Adipocyte (in vitro differentiated cells): ENCODE data around the gene RIMS1.

Experiments used
- DNase-seq: peaks from one replicate; pipeline ENCODE4 v3.0.0-alpha.2; 2015; ENCODE audit warnings: low read depth
- H3K27me3 ChIP-seq: replicated peaks from 2 replicates; pipeline ENCODE4 v1.7.0; 2013; ENCODE audit warnings: mild to moderate bottlenecking, low read length, moderate library complexity; ENCODE audit not compliant: control insufficient read depth, insufficient read depth
- H3K36me3 ChIP-seq: 2 replicates; pipeline ENCODE4 v1.7.0; 2013; ENCODE audit warnings: low read length, mild to moderate bottlenecking, moderate library complexity; ENCODE audit not compliant: control insufficient read depth, insufficient read depth, severe bottlenecking
- H3K4me1 ChIP-seq: 2 replicates; pipeline ENCODE4 v1.7.0; 2013; ENCODE audit warnings: mild to moderate bottlenecking, low read length, moderate library complexity; ENCODE audit not compliant: control insufficient read depth, insufficient read depth
- H3K4me3 ChIP-seq: 2 replicates; pipeline ENCODE4 v1.7.0; 2013; ENCODE audit warnings: mild to moderate bottlenecking, low read length, moderate library complexity
- H3K9ac ChIP-seq: 2 replicates; pipeline ENCODE4 v1.7.0; 2013; ENCODE audit warnings: mild to moderate bottlenecking, low read length, moderate library complexity
- H3K9me3 ChIP-seq: 2 replicates; pipeline ENCODE4 v1.7.0; 2013; ENCODE audit warnings: mild to moderate bottlenecking, low read length, moderate library complexity; ENCODE audit not compliant: control insufficient read depth

RIMS1 gene, protein sequence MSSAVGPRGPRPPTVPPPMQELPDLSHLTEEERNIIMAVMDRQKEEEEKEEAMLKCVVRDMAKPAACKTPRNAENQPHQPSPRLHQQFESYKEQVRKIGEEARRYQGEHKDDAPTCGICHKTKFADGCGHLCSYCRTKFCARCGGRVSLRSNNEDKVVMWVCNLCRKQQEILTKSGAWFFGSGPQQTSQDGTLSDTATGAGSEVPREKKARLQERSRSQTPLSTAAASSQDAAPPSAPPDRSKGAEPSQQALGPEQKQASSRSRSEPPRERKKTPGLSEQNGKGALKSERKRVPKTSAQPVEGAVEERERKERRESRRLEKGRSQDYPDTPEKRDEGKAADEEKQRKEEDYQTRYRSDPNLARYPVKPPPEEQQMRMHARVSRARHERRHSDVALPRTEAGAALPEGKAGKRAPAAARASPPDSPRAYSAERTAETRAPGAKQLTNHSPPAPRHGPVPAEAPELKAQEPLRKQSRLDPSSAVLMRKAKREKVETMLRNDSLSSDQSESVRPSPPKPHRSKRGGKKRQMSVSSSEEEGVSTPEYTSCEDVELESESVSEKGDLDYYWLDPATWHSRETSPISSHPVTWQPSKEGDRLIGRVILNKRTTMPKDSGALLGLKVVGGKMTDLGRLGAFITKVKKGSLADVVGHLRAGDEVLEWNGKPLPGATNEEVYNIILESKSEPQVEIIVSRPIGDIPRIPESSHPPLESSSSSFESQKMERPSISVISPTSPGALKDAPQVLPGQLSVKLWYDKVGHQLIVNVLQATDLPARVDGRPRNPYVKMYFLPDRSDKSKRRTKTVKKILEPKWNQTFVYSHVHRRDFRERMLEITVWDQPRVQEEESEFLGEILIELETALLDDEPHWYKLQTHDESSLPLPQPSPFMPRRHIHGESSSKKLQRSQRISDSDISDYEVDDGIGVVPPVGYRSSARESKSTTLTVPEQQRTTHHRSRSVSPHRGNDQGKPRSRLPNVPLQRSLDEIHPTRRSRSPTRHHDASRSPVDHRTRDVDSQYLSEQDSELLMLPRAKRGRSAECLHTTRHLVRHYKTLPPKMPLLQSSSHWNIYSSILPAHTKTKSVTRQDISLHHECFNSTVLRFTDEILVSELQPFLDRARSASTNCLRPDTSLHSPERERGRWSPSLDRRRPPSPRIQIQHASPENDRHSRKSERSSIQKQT (N-terminal part only)

DNA sequence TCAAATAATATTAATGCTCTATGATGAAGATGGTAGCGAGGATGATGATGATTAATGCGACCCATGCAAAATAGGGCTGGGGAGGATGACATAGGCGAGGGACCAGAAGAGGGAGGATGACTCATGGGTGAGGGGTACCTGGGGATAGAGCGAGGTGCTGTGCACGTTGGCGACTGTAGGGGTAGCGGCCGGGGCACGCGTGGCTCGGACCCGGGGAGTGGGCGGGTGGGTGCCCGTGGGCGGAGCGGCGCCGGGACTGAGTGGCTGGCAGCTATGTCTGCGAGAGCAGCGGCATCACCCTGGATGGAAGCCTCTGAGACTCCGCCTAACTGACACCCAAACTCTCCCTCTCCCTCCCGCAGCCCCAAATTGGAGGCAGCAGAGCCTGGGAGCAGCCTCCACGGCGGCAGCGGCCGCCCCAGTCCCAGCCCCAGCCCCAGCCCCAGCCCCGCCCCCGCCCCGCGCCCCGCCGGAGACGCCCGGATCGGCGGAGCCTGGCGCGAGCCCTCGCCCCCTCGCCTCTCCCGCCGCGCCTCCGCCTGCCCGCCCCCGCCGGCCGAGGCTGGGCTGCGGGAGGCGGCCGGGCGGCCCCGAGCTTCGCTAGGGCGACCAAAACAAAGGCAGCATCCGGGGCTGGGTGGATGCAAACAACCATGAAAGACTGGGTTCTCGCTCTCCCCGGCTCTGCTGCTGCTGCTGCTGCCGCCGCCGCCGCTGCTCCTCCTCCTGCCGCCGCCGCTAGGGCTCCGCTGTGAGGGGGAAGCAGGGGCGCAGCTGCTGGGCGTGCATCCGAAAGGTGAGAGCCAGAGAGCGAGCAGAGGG lies at the start of gene RIMS1:
TSS of gene RIMS1 (plus strand) at position 367 of the 822 bp plus-strand sequence. CDS start 474 bp downstream, outside the sequence.
- H3K9ac ChIP-seq, result peak within 1 kb of the TSS; percentile 77
- H3K9me3 ChIP-seq, result no peaks in the 10 kb centered on the region
- no peaks in the 10 kb centered on the region for H3K27me3 ChIP-seq
- no peaks in the 10 kb centered on the region for H3K36me3 ChIP-seq
- peak within 1 kb of the TSS; percentile 80 for H3K4me3 ChIP-seq
- no peaks in the 10 kb centered on the region for H3K4me1 ChIP-seq
- DNase-seq, result peak; percentile 60

DNA sequence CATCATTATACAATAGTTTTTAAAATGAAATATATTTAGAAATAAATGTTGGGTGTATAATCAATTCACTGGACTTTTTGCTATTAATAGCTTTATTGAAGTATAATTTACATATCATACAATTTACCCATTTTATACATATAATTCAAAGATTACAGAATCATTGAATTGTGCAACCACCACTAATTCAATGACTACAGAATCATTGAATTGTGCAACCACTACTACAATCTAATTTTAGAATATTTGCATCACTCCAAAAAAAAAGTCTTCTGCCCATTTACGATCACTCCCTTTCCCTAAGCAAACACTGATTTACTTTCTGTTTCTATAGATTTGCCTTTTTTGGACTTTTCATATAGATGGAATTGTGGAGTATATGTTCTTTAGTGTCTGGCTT lies 35.1 kb upstream of the RIMS1 start:
- Histone ChIP-seq H3K9me3 (no peaks in the 10 kb centered on the region), H3K9ac (no peak overlapping the region), H3K4me3 (peak overlapping the region; percentile 12), H3K4me1 (no peaks in the 10 kb centered on the region), H3K27me3 (no peaks in the 10 kb centered on the region), H3K36me3 (no peaks in the 10 kb centered on the region)
- DNase-seq, result peak; percentile 78

DNA sequence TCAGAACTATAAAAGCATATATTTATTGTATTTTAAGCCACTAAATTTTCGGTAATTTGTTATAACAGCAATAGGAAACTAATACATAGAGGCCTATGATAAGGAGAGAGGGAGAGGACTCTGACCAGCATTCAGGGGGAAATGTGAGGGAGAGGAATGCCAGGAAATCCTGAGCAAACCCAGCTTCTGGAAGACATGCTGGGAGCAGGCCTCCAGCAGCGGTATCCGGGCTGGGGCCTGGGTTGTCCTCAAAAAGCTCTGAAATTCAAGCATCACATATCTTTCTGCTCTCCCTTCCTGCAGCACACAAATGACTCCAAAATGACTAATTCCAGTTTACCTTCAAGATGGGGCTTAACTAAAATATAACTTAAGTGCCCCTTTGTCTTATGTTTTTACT lies 33.4 kb upstream of the RIMS1 start:
- H3K9me3 ChIP-seq, result peaks cover 2% of the 10 kb centered on the region
- no peaks in the 10 kb centered on the region for H3K36me3 ChIP-seq
- H3K9ac ChIP-seq, result no peak overlapping the region
- H3K27me3 ChIP-seq, result no peaks in the 10 kb centered on the region
- no peak for DNase-seq
- H3K4me1 ChIP-seq, result no peaks in the 10 kb centered on the region
- no peak overlapping the region for H3K4me3 ChIP-seq

DNA sequence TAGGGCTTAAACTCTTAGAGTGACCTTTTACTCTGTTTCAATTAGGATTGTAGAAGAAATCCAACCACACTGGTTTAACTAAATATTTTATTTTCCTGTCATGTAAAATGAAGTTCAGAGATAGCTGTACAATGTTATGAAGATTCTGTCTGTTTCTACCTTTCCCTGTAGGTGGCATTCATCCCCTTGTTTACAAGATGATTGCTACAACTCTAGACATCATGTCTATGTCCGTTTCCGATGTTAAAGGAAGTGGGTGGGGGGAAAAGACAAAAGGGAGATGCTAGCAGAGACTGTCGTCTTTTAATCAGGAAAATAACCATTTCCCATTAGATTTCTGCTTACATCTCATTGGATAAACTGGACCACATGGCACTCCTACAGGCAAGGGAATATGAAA lies 30.9 kb upstream of the RIMS1 start:
- Histone ChIP-seq H3K27me3 (no peaks in the 10 kb centered on the region), H3K36me3 (no peaks in the 10 kb centered on the region), H3K9me3 (peaks cover 6% of the 10 kb centered on the region), H3K4me1 (no peaks in the 10 kb centered on the region), H3K4me3 (no peak overlapping the region), H3K9ac (no peak overlapping the region)
- DNase-seq, result no peak

DNA sequence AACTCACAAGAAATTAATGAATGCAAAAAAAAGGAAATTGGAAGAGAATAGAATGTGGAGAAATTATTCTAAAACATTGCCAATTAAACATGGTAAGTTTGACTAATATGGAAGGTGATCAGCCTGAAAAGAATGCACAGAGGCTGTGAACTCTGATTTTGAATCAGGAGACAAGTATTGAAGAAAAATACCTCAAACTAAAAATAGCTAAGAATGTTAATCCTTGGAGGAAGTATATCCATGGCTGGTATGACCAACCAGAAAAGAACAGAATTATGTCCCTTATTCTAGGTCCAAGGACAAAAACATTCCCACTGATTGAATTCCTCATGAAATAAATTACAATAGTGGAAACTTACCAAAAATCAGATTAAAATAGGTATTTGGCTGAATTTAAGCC lies 7.3 kb upstream of the RIMS1 start:
- H3K27me3 ChIP-seq, result no peaks in the 10 kb centered on the region
- peaks cover 8% of the 10 kb centered on the region for H3K4me1 ChIP-seq
- H3K9me3 ChIP-seq, result no peaks in the 10 kb centered on the region
- H3K4me3 ChIP-seq, result no peak overlapping the region
- DNase-seq, result peak; percentile 65
- no peaks in the 10 kb centered on the region for H3K36me3 ChIP-seq
- H3K9ac ChIP-seq, result peak overlapping the region; percentile 35

DNA sequence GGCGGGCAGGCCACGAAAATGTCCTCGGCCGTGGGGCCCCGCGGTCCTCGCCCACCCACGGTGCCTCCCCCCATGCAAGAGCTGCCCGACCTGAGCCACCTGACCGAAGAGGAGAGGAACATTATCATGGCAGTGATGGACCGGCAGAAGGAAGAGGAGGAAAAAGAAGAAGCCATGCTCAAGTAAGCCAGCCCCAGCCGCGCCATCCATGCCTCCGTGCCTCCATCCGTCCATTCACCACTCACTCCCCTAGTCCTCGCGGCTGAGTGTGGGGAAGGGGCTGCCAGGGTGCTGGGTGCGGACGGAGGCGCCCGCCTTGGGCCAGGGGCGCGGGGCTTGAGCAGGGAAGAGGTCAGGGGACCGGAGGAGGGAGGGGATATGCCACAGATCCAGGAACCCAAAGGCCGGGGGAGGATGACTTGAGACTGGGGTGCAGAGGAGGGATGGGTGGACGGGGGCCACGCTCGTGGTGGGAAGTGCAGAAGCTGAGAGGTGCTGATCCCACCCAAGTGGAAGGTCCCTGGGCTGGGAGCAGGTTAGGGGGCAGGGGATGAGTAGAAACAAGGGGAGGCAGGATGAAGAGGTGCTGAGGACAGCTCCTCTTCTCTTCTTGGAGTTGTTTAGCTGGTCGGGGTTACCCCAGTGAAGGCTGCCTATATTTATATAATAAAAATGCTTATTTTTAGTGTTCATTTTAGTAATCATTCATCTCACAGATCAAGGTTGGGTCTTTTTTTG lies 825 bp downstream of the RIMS1 start:
- peak overlapping the region; percentile 77 for H3K9ac ChIP-seq
- H3K9me3 ChIP-seq, result no peaks in the 10 kb centered on the region
- H3K4me1 ChIP-seq, result no peaks in the 10 kb centered on the region
- no peaks in the 10 kb centered on the region for H3K27me3 ChIP-seq
- peak overlapping the region; percentile 80 for H3K4me3 ChIP-seq
- peak; percentile 33 for DNase-seq
- no peaks in the 10 kb centered on the region for H3K36me3 ChIP-seq

DNA sequence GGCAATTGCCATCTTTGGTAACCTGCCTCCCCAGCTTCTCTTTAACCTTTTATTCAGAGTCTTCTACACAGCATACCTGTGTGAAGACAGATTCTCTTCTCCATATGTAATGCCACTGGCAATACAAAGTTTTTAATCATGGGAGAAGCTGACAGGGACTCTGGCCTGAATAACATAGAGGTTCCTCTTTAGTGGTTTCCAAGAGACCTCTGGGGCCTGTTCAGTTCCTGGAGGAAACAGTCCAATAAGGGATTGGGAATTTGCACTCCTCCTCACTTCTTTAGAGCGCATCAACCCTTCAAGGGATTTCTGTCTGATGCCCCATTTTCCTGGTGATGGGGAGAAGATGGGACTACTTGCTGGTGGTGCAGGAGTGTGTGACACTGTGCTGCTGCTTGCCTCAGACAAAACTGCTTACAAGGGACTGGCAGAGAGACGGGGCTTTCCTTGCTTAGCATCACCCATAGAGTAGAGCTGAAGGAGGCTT lies 1.4 kb downstream of the RIMS1 start:
- DNase-seq, result no peak
- peak overlapping the region; percentile 80 for H3K4me3 ChIP-seq

DNA sequence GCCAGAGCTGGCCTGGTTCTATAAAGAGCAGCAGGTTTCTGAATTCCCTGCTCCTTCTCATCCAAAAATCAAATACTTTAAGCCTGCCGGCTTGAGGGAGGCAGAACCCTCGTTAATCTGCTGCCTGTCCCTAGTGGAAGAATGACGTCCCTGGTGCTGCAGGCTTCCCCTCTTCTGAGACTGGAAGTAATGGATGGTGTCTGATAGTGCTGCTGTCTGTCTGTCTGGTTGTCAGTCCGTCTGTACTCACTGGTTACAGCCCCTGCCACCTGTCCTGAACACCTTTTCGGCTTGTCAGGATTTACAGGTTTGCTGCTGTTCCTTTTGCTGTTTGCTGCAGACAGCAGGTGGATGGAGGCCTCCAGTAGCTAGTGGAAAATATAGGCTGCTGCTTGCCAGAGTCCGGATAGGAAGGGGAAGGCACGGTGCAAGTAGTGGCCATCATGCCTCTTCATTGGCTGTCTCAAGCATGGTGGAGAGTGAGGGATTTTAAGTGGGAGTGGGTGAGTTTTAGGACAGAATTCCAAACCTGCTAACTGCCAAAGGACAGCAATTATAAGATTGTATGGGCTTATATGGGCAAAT lies 2.5 kb downstream of the RIMS1 start:
- H3K4me3 ChIP-seq, result peak overlapping the region; percentile 80
- H3K36me3 ChIP-seq, result no peaks in the 10 kb centered on the region
- H3K9me3 ChIP-seq, result no peaks in the 10 kb centered on the region
- DNase-seq, result no peak
- H3K9ac ChIP-seq, result no peak overlapping the region
- H3K4me1 ChIP-seq, result no peaks in the 10 kb centered on the region
- H3K27me3 ChIP-seq, result no peaks in the 10 kb centered on the region

More for the DNA sequence above, 1.4 kb downstream of the RIMS1 start:
- no peaks in the 10 kb centered on the region for H3K36me3 ChIP-seq
- H3K9me3 ChIP-seq, result no peaks in the 10 kb centered on the region
- H3K9ac ChIP-seq, result peak overlapping the region; percentile 13
- no peaks in the 10 kb centered on the region for H3K4me1 ChIP-seq
- no peaks in the 10 kb centered on the region for H3K27me3 ChIP-seq

DNA sequence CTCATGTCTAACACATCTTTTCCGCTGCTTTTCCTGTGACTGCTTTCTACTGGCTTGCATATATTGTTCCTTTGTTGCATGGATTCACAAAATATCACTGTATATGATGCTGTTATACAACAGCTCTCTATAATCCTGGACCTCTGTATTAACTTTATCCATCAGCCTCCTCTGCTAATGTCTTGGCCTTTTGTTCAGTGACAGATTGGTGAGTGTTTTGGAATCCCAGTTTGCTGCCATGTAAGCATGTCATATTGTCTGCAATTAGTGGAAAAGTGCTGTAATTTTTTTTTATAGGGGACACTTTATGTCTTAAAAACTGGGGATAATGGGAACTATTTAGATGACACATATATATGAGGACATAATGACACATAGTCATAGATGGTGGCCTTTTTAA lies 3.0 kb downstream of the RIMS1 start:
- H3K4me1 ChIP-seq, result no peaks in the 10 kb centered on the region
- H3K9me3 ChIP-seq, result no peaks in the 10 kb centered on the region
- DNase-seq, result no peak
- peak overlapping the region; percentile 10 for H3K4me3 ChIP-seq
- no peaks in the 10 kb centered on the region for H3K27me3 ChIP-seq
- no peak overlapping the region for H3K9ac ChIP-seq
- no peaks in the 10 kb centered on the region for H3K36me3 ChIP-seq

DNA sequence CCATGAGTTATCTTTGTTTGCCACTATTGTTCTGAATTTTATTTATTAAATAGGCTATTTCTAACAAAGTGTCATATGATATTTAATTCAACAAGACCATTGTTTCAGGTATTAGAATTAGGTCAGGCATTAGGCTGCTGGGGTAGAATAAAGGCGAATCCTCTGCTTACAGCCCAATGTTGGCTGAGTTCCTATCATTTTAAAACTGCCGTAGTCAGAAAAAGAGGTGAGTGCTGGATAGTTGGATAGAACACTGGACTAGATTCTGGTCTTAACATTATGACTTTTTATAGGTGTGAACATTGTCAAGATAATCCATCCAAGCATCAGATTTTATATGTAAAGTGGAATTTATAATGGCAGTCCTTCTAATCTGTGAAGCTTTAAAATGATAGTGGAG lies 6.3 kb downstream of the RIMS1 start:
- H3K9me3 ChIP-seq, result no peaks in the 10 kb centered on the region
- H3K27me3 ChIP-seq, result no peaks in the 10 kb centered on the region
- DNase-seq, result no peak
- no peaks in the 10 kb centered on the region for H3K4me1 ChIP-seq
- H3K4me3 ChIP-seq, result no peak overlapping the region
- no peaks in the 10 kb centered on the region for H3K36me3 ChIP-seq
- H3K9ac ChIP-seq, result no peak overlapping the region
